Pancreas (tissue), 10 donors: ENCODE results near the gene GLS2. TPM values are rescaled to one million over a fixed set of nuclear protein-coding genes. Genes with fewer than 3 reads are reported as not detected.
A peak's percentile ranks its signal among the peaks of the same experiment; 100 is the strongest.
"Not testable (repeated sequence)": the region's sequence is repeated elsewhere in the genome, so short reads cannot be mapped to it uniquely, and the experiment has no call there.

Experiments used
- ATAC-seq, 4 donors: fragments of 200-7000 bp; cut with Tn5 transposase; one replicate each; pipeline versions ENCODE4 v1.8.0 to v1.9.1; 2020; ENCODE audit warnings: mild to moderate bottlenecking in 4 of 4, moderate library complexity in 4 of 4
- DNase-seq, 6 donors: peaks; one replicate each; pipeline ENCODE4 v3.0.0-alpha.2; 2020
- FAIRE-seq: peaks from 2 replicates; lab custom pipeline; 2012; peaks lifted over from hg19 to GRCh38; lab: Jason Lieb, UNC
- H3K27ac ChIP-seq, 4 donors: fragments of 200-600 bp; sonication (generic); 1 replicate in 3 of 4; 2 replicates in 1 of 4; pipeline versions ENCODE4 v1.5.0 to v1.8.0; 2020
- H3K27me3 ChIP-seq, 4 donors: fragments of 200-600 bp; one replicate each; pipeline ENCODE4 v1.8.0; 2021
- H3K36me3 ChIP-seq, 3 donors: fragments of 200-600 bp; sonication (generic) in 1 of 3; one replicate each; pipeline versions ENCODE4 v1.5.0 to v1.8.0; 2020 to 2021
- H3K4me1 ChIP-seq, 3 donors: fragments of 200-600 bp; one replicate each; pipeline ENCODE4 v1.8.0; 2021
- H3K4me3 ChIP-seq, 4 donors: fragments of 200-600 bp; sonication (generic) in 2 of 4; one replicate each; pipeline versions ENCODE4 v1.5.0 to v1.8.0; 2020 to 2021
- H3K9me3 ChIP-seq, 4 donors: fragments of 200-600 bp; one replicate each; pipeline ENCODE4 v1.8.0; 2021
- CTCF ChIP-seq, 4 donors: fragments of 200-600 bp; sonication (generic) in 3 of 4; IDR thresholded peaks; one replicate each; pipeline versions ENCODE4 v1.5.0 to v1.8.0; 2021; ENCODE audit warnings: antibody characterized with exemption in 4 of 4
- WGBS, 2 donors: extraction: QIAGEN DNeasy Blood & Tissue Kit; methylation state at CpG; one replicate each; pipeline ENCODE4 v1.1.7; 2013; 5-methylcytosine and 5-hydroxymethylcytosine counted together
- intact Hi-C, 3 donors: fragments of 100-400 bp; cut with DNase I; formaldehyde crosslinking; loops; one replicate each; pipeline versions ENCODE4 v1.11.1 to v1.14.2; 2022
- polyA plus RNA-seq, 2 donors: library from polyadenylated mRNA; stranded (reverse); fragments of 200-250 nt; gene quantifications; one replicate each; pipeline ENCODE4 v1.2.3, GENCODE V29; 2013
- total RNA-seq, 6 donors: library from RNA; stranded (reverse); fragmentation: NEBNext Ultra II Directional in 4 of 6; extraction: Animal tissue kit (Norgen Biotek cat#: 25700) in 4 of 6; gene quantifications; one replicate each; pipeline versions ENCODE4 v1.2.1 to v1.2.4, GENCODE V29; 2021 to 2023
- donor health status: healthy with polysubstance abuse.
- donor health status: DM: no; HTN: no; CAD: no; lungs with moderate emphysema.
- donor health status: DM: no; HTN: no; CAD: no.
- donor health status: control.
- donor health status: control.
- donor health status: Bipolar disorder and iron deficiency.
- donor health status: DM: yes; HTN: yes; CAD: no.
- donor health status: DM: no; HTN: no; CAD: no.
- donor health status: DM: no; HTN: no; CAD: no.
- donor health status: DM: yes; HTN: yes; CAD: no.

Gene GLS2
- total and polyA plus RNA-seq, 8 donors = 14.6 to 49.1 (median 32.9) TPM

GRCh38 chr12:56520506-56520905, 32.5 kb upstream of the GLS2 start:
- ATAC-seq = no peak
- no peaks in the 10 kb centered on the region for H3K27me3 ChIP-seq
- no peak for DNase-seq
- H3K9me3 ChIP-seq = no peaks in the 10 kb centered on the region
- intact Hi-C loops = no loop called here
- 65 to 80% methylated on average over 1 of the region's 1 CpG for WGBS, 2 donors
- no peaks in the 10 kb centered on the region for H3K36me3 ChIP-seq
- TF ChIP-seq CTCF (IDR thresholded peaks at IDR 0.05) = no peak
- H3K27ac ChIP-seq = peak overlapping the region in 2 of 4 donors; percentile 83 to 87
- H3K4me3 ChIP-seq = no peak overlapping the region
- H3K4me1 ChIP-seq = peaks cover 0 to 5% (median 0%) of the 10 kb centered on the region in 3 donors
- FAIRE-seq = no peak

GRCh38 chr12:56520048-56520447, 32.1 kb upstream of the GLS2 start:
- Histone ChIP-seq H3K4me1 (peaks cover 0 to 5% (median 0%) of the 10 kb centered on the region in 3 donors), H3K27me3 (no peaks in the 10 kb centered on the region), H3K27ac (peak overlapping the region in 2 of 4 donors; percentile 22 to 87), H3K4me3 (no peak overlapping the region), H3K36me3 (no peaks in the 10 kb centered on the region), H3K9me3 (no peaks in the 10 kb centered on the region)
- intact Hi-C loops = no loop called here
- WGBS, 2 donors = 74 to 84% methylated on average over 3 of the region's 3 CpGs
- ATAC-seq (no peak), DNase-seq (no peak), FAIRE-seq (no peak)
- no peak for TF ChIP-seq CTCF (IDR thresholded peaks at IDR 0.05)

- Histone ChIP-seq H3K27ac (no peak overlapping the region), H3K4me1 (peaks cover 0 to 5% (median 0%) of the 10 kb centered on the region in 3 donors)
- intact Hi-C loops = loop anchor here in 1 of 3 donors (5.0 kb wide), 1 partner anchor 54 kb away; no protein-coding TSS in a partner anchor
Observed at GRCh38 chr12:56518570-56518969, 30.6 kb upstream of the GLS2 start.

GRCh38 chr12:56517854-56518253, 29.9 kb upstream of the GLS2 start:
- Histone ChIP-seq H3K9me3 (no peaks in the 10 kb centered on the region), H3K4me3 (no peak overlapping the region), H3K36me3 (no peaks in the 10 kb centered on the region), H3K4me1 (peaks cover 0 to 5% (median 0%) of the 10 kb centered on the region in 3 donors), H3K27ac (no peak overlapping the region), H3K27me3 (no peaks in the 10 kb centered on the region)
- no peak for TF ChIP-seq CTCF (IDR thresholded peaks at IDR 0.05)
- intact Hi-C loops = loop anchor here in 2 of 3 donors (2.0 to 5.0 kb wide), 2 partner anchors 53 to 54 kb away; no protein-coding TSS in a partner anchor
- 63 to 64% methylated on average over 2 of the region's 2 CpGs for WGBS, 2 donors
- FAIRE-seq = no peak
- no peak for DNase-seq
- ATAC-seq = no peak

More at GRCh38 chr12:56518570-56518969, 30.6 kb upstream of the GLS2 start:
- DNase-seq (no peak), FAIRE-seq (no peak), ATAC-seq (no peak)
- no peak overlapping the region for H3K4me3 ChIP-seq
- no peaks in the 10 kb centered on the region for H3K36me3 ChIP-seq
- TF ChIP-seq CTCF (IDR thresholded peaks at IDR 0.05) = no peak
- 61 to 70% methylated on average over 2 of the region's 2 CpGs for WGBS, 2 donors
- H3K27me3 ChIP-seq = no peaks in the 10 kb centered on the region
- H3K9me3 ChIP-seq = no peaks in the 10 kb centered on the region

- H3K4me1 ChIP-seq, DNase-seq, H3K27ac ChIP-seq, H3K4me3 ChIP-seq, H3K27me3 ChIP-seq, intact Hi-C loops, FAIRE-seq, H3K36me3 ChIP-seq, H3K9me3 ChIP-seq: not testable (repeated sequence)
- WGBS, 2 donors = 51 to 55% methylated on average over 4 of the region's 4 CpGs
- ATAC-seq = peak in 2 of 4 donors; percentile 18 to 44
Observed at GRCh38 chr12:56514014-56514318, 26.0 kb upstream of the GLS2 start.
